GM18517 (cell line): ENCODE measurements around the gene ZNF827.
A peak's percentile ranks its signal among the peaks of the same experiment; 100 is the strongest.

ENCODE experiments used
- ATAC-seq: cut with Tn5 transposase; IDR thresholded peaks from one replicate; pipeline ENCODE4 v1.9.1; 2021; ENCODE audit warnings: mild to moderate bottlenecking, moderate library complexity; ENCODE audit not compliant: unreplicated experiment

Gene ZNF827

GRCh38 chr4:145895056-145895455 is 43.6 kb downstream of the ZNF827 start:
- no peak for ATAC-seq

- no peak for ATAC-seq
Observed at GRCh38 chr4:145891958-145892357, 46.7 kb downstream of the ZNF827 start.

GRCh38 chr4:145890689-145891088 is 47.9 kb downstream of the ZNF827 start:
- no peak for ATAC-seq

GRCh38 chr4:145888393-145888792 is 50.2 kb downstream of the ZNF827 start:
- no peak for ATAC-seq

GRCh38 chr4:145887241-145887991 is 51.2 kb downstream of the ZNF827 start:
- ATAC-seq: no peak

- ATAC-seq: no peak
Observed at GRCh38 chr4:145886871-145887240, 51.8 kb downstream of the ZNF827 start.

GRCh38 chr4:145885666-145886065 is 53.0 kb downstream of the ZNF827 start:
- no peak for ATAC-seq

GRCh38 chr4:145884775-145885174 is 53.8 kb downstream of the ZNF827 start:
- no peak for ATAC-seq

- no peak for ATAC-seq
Observed at GRCh38 chr4:145883101-145883694, 55.4 kb downstream of the ZNF827 start.

- ATAC-seq: no peak
Observed at GRCh38 chr4:145882604-145883003, 56.0 kb downstream of the ZNF827 start.

GRCh38 chr4:145881989-145882388 is 56.6 kb downstream of the ZNF827 start:
- peak; percentile 45 for ATAC-seq

- ATAC-seq: peak; percentile 35
Observed at GRCh38 chr4:145881576-145881975, 57.0 kb downstream of the ZNF827 start.

- ATAC-seq: no peak
Observed at GRCh38 chr4:145880355-145880960, 58.2 kb downstream of the ZNF827 start.

- ATAC-seq: no peak
Observed at GRCh38 chr4:145879598-145879997, 59.0 kb downstream of the ZNF827 start.

- no peak for ATAC-seq
Observed at GRCh38 chr4:145878501-145879435, 59.9 kb downstream of the ZNF827 start.

- no peak for ATAC-seq
Observed at GRCh38 chr4:145876531-145877180, 62.0 kb downstream of the ZNF827 start.

GRCh38 chr4:145873901-145874300 is 64.7 kb downstream of the ZNF827 start:
- ATAC-seq: no peak

- no peak for ATAC-seq
Observed at GRCh38 chr4:145871209-145871608, 67.4 kb downstream of the ZNF827 start.

GRCh38 chr4:145870155-145871020 is 68.2 kb downstream of the ZNF827 start:
- ATAC-seq: no peak
